ENCODE data around the gene PLN. TPM values are rescaled to one million over a fixed set of nuclear protein-coding genes. Genes with fewer than 3 reads are reported as not detected.

The PLN gene
- total and polyA plus RNA-seq, 2 experiments from 2014 or later, result 187 to 603 TPM

DNA sequence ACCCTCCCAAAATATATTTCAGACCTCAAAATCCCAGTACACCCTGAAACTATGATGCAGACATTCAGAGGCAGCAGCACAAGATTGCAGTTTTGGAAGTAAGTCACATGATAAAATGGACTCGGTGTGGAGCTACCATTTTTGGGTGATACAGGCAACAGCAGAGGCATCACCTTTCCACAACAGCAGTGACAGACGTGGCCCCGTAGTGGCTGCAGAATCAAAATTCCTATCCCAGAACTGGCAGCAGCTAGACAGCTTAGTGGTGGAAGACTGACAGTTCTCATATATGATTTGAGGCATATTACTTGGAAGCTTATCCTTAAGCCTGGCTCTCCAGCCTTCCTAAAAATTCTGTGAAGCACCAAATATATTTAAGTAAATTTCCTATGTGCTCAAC, 19.9 kb downstream of the PLN start:
- H3K4me3 ChIP-seq, result no peak overlapping the region
- no peaks in the 10 kb centered on the region for H3K27me3 ChIP-seq
- H3K4me1 ChIP-seq (ENCODE audit: low read depth), result peaks cover 6% of the 10 kb centered on the region
- H3K27ac ChIP-seq, result peak overlapping the region; percentile 18
- DNase-seq (ENCODE audit: low read depth in 1 of 2, low spot score in 1 of 2), result no peak
- no peaks in the 10 kb centered on the region for H3K9me3 ChIP-seq (ENCODE audit: low read depth)
- H3K36me3 ChIP-seq, result no peaks in the 10 kb centered on the region
- TF ChIP-seq, protein P1, sequence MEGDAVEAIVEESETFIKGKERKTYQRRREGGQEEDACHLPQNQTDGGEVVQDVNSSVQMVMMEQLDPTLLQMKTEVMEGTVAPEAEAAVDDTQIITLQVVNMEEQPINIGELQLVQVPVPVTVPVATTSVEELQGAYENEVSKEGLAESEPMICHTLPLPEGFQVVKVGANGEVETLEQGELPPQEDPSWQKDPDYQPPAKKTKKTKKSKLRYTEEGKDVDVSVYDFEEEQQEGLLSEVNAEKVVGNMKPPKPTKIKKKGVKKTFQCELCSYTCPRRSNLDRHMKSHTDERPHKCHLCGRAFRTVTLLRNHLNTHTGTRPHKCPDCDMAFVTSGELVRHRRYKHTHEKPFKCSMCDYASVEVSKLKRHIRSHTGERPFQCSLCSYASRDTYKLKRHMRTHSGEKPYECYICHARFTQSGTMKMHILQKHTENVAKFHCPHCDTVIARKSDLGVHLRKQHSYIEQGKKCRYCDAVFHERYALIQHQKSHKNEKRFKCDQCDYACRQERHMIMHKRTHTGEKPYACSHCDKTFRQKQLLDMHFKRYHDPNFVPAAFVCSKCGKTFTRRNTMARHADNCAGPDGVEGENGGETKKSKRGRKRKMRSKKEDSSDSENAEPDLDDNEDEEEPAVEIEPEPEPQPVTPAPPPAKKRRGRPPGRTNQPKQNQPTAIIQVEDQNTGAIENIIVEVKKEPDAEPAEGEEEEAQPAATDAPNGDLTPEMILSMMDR (IDR thresholded peaks at IDR 0.05; ENCODE audit: low read depth, low read length), result no peak

DNA sequence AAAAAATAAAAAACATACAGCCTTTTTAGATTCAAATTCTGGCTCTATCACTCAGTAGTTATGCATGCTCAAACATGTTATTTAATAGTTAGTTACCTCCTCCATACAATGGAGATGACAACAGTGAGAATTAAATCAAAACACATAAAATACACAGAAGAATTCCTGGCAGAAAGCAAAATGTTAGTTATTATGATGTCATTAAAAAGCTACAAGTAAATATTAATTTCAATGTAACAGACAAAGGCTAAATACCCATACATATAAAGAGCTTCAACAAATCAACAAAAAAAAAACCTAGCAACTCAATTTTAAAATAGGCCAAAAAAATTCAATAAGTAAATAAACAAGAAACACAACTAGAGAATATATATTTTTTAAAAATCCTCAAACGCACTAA, 21.4 kb downstream of the PLN start:
- peaks cover 6% of the 10 kb centered on the region for H3K4me1 ChIP-seq (ENCODE audit: low read depth)
- H3K9me3 ChIP-seq (ENCODE audit: low read depth), result no peaks in the 10 kb centered on the region
- H3K27ac ChIP-seq, result no peak overlapping the region
- no peaks in the 10 kb centered on the region for H3K27me3 ChIP-seq
- no peaks in the 10 kb centered on the region for H3K36me3 ChIP-seq
- TF ChIP-seq, protein P1 (IDR thresholded peaks at IDR 0.05; ENCODE audit: low read depth, low read length), result no peak
- DNase-seq (ENCODE audit: low read depth in 1 of 2, low spot score in 1 of 2), result no peak
- no peak overlapping the region for H3K4me3 ChIP-seq

DNA sequence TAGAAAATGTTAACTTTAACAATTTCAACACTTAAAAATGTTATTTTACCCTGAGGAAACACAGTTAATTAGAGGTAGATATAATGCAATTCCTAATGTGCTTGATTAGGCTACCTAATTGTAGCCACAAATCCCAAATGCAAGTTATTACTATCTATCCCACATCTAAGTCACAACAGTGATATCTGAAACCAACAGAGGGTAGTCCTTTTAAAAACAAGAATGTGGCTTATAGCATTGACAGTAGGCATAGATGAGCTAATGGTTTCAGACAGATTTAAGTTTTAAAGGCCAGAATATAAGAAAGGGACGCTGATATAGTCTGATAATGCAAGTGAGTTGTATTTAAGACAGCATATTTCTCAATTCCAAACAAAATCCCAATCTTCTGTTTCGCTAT, 23.0 kb downstream of the PLN start:
- Histone ChIP-seq H3K27me3 (no peaks in the 10 kb centered on the region), H3K9me3 (ENCODE audit: low read depth) (no peaks in the 10 kb centered on the region), H3K36me3 (no peaks in the 10 kb centered on the region), H3K4me1 (ENCODE audit: low read depth) (peaks cover 6% of the 10 kb centered on the region), H3K4me3 (no peak overlapping the region), H3K27ac (no peak overlapping the region)
- TF ChIP-seq, protein P1 (IDR thresholded peaks at IDR 0.05; ENCODE audit: low read depth, low read length), result no peak
- DNase-seq (ENCODE audit: low read depth in 1 of 2, low spot score in 1 of 2), result no peak

DNA sequence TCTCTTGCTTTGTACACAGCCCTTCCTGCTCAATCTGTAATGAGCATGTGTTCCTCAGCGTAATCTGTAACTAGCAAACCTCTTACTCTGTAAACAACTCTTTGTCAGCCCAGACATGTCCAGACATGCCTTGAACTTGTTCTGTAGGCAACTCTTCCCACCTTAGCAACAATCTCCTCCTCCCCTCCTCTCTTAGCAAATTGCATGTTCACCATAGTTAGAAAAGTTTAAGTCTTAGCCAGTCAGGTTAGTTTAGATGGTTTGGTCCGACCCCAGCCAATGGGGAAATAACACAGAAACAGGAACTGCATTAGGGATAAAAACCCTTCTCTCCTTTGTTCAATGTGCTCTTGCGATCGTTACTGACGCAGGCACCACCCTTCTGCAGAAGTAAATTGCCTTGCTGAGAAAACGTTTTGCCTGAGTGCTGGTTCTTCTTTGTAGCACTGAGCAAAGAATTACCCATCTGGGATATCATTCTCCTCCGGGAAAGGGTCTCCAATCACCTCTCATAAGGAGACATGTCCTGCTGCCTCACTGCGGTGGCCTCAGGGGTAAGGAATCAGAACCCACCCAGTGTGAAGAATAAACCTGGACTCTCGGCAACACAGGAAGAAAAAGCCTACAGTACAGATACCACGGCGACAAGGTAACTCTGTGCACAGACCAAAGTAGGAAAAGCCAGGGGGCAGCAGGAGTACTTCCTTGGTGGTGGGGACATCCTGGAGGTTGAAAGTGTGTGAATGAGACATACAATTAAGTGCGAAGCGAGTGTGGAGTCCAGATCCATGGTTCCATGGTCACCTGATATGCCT, 26.2 kb downstream of the PLN start:
- DNase-seq (ENCODE audit: low read depth in 1 of 2, low spot score in 1 of 2), result no peak
- no peaks in the 10 kb centered on the region for H3K27me3 ChIP-seq
- H3K4me1 ChIP-seq (ENCODE audit: low read depth), result no peaks in the 10 kb centered on the region
- TF ChIP-seq, protein P1 (IDR thresholded peaks at IDR 0.05; ENCODE audit: low read depth, low read length), result no peak
- H3K36me3 ChIP-seq, result no peaks in the 10 kb centered on the region
- no peak overlapping the region for H3K27ac ChIP-seq
- no peak overlapping the region for H3K4me3 ChIP-seq
- no peaks in the 10 kb centered on the region for H3K9me3 ChIP-seq (ENCODE audit: low read depth)

DNA sequence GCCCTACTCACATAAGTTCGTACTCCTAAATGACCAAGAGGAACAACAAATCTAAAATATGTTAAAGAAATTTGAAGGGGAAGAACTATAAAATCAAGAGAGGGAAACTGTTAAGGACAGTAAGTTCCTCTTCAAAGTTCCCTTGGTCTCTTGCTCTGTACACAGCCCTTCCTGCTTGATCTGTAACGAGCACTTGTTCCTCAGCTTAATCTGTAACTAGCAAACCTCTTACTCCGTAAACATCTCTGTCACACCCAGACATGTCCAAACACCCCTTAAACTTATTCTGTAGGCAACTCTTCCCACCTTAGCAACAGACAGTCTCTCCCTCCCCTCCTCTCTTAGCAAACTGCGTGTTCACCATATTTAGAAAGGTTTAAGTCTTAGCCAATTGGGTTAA, 29.9 kb downstream of the PLN start:
- DNase-seq (ENCODE audit: low read depth in 1 of 2, low spot score in 1 of 2), result no peak
- H3K4me1 ChIP-seq (ENCODE audit: low read depth), result no peaks in the 10 kb centered on the region
- no peak overlapping the region for H3K27ac ChIP-seq
- no peak overlapping the region for H3K4me3 ChIP-seq
- H3K9me3 ChIP-seq (ENCODE audit: low read depth), result no peaks in the 10 kb centered on the region
- TF ChIP-seq, protein P1 (IDR thresholded peaks at IDR 0.05; ENCODE audit: low read depth, low read length), result no peak
- H3K36me3 ChIP-seq, result no peaks in the 10 kb centered on the region
- no peaks in the 10 kb centered on the region for H3K27me3 ChIP-seq

Measured in cardiac muscle cell (in vitro differentiated cells and primary cell).